ENCODE results near the gene MEI4.

GRCh38 chr6:77815531-77815930 lies 162.7 kb downstream of the MEI4 start:
- TF ChIP-seq CTCF (IDR thresholded peaks at IDR 0.05) = no peak
- no peak for TF ChIP-seq POLR2A (IDR thresholded peaks at IDR 0.05)

Measured in heart left ventricle (tissue), 13 donors.